A673 (cell line): ENCODE results near the gene BSCL2.
"Not testable (repeated sequence)": the region's sequence is repeated elsewhere in the genome, so short reads cannot be mapped to it uniquely, and the experiment has no call there.

ENCODE experiments used
- EZH2 ChIP-seq: fragments of 200-600 bp; sonication (generic); IDR thresholded peaks from 2 replicates; pipeline ENCODE4 v1.6.1; 2017; ENCODE audit warnings: borderline replicate concordance, low read depth, mild to moderate bottlenecking, mixed read lengths, antibody characterized with exemption, low read length; ENCODE audit not compliant: poor library complexity, severe bottlenecking
- TF ChIP-seq, protein P1 (sequence below): fragments of 300-800, 200-600 bp; sonication (generic); conservative IDR thresholded peaks from 2 replicates; pipeline ENCODE4 v1.5.1; 2017; ENCODE audit warnings: low read depth, mild to moderate bottlenecking, antibody characterized with exemption, low read length, moderate library complexity, mixed read lengths

DNA sequence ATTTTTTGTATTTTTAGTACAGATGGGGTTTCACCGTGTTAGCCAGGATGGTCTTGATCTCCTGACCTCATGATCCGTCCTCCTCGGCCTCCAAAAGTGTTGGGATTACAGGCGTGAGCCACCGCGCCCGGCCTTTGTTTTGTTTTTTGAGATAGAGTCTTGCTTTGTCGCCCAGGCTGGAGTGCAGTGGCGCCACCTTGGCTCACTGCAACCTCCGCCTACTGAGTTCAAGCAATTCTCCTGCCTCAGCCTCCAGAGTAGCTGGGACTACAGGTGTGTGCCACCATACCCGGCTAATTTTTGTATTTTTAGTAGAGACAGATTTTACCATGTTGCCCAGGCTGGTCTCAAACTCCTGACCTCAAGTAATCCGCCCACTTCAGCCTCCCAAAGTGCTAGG lies 56.9 kb downstream of the BSCL2 start:
- TF ChIP-seq, protein P1, sequence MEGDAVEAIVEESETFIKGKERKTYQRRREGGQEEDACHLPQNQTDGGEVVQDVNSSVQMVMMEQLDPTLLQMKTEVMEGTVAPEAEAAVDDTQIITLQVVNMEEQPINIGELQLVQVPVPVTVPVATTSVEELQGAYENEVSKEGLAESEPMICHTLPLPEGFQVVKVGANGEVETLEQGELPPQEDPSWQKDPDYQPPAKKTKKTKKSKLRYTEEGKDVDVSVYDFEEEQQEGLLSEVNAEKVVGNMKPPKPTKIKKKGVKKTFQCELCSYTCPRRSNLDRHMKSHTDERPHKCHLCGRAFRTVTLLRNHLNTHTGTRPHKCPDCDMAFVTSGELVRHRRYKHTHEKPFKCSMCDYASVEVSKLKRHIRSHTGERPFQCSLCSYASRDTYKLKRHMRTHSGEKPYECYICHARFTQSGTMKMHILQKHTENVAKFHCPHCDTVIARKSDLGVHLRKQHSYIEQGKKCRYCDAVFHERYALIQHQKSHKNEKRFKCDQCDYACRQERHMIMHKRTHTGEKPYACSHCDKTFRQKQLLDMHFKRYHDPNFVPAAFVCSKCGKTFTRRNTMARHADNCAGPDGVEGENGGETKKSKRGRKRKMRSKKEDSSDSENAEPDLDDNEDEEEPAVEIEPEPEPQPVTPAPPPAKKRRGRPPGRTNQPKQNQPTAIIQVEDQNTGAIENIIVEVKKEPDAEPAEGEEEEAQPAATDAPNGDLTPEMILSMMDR = not testable (repeated sequence)
- TF ChIP-seq EZH2 = not testable (repeated sequence)
